ENCODE data around the gene CDHR1.
"Not testable (repeated sequence)": the region's sequence is repeated elsewhere in the genome, so short reads cannot be mapped to it uniquely, and the experiment has no call there.

CDHR1 gene

GRCh38 chr10:84194424-84195043 is at the start of gene CDHR1:
TSS of gene CDHR1 (plus strand) at chr10:84194537. CDS start at chr10:84194761, 224 bp downstream.
- FAIRE-seq (no peak), DNase-seq (ENCODE audit: insufficient read length, low spot score) (peak; percentile 54)

GRCh38 chr10:84147347-84147746 is 47.0 kb upstream of the CDHR1 start:
- peak; percentile 40 for FAIRE-seq
- DNase-seq (ENCODE audit: insufficient read length, low spot score), result no peak

GRCh38 chr10:84148006-84148597 is 46.2 kb upstream of the CDHR1 start:
- not testable (repeated sequence) for DNase-seq (ENCODE audit: insufficient read length, low spot score); FAIRE-seq

- FAIRE-seq, result peak; percentile 47
- DNase-seq (ENCODE audit: insufficient read length, low spot score), result no peak
Observed at GRCh38 chr10:84149854-84150253, 44.5 kb upstream of the CDHR1 start.

GRCh38 chr10:84152769-84153168 is 41.6 kb upstream of the CDHR1 start:
- no peak for FAIRE-seq
- no peak for DNase-seq (ENCODE audit: insufficient read length, low spot score)

GRCh38 chr10:84155521-84155920 is 38.8 kb upstream of the CDHR1 start:
- no peak for FAIRE-seq
- no peak for DNase-seq (ENCODE audit: insufficient read length, low spot score)

GRCh38 chr10:84156009-84156408 is 38.3 kb upstream of the CDHR1 start:
- DNase-seq (ENCODE audit: insufficient read length, low spot score) (no peak), FAIRE-seq (no peak)

GRCh38 chr10:84156768-84157167 is 37.6 kb upstream of the CDHR1 start:
- FAIRE-seq, result no peak
- DNase-seq (ENCODE audit: insufficient read length, low spot score), result no peak

- DNase-seq (ENCODE audit: insufficient read length, low spot score) (no peak), FAIRE-seq (no peak)
Observed at GRCh38 chr10:84158061-84158460, 36.3 kb upstream of the CDHR1 start.

GRCh38 chr10:84158550-84158949 is 35.8 kb upstream of the CDHR1 start:
- DNase-seq (ENCODE audit: insufficient read length, low spot score) (no peak), FAIRE-seq (no peak)

- FAIRE-seq, result no peak
Observed at GRCh38 chr10:84159076-84159685, 35.2 kb upstream of the CDHR1 start.

GRCh38 chr10:84160663-84161362 is 33.5 kb upstream of the CDHR1 start:
- no peak for FAIRE-seq

More at GRCh38 chr10:84159076-84159685, 35.2 kb upstream of the CDHR1 start:
- DNase-seq (ENCODE audit: insufficient read length, low spot score), result no peak

GRCh38 chr10:84163996-84164395 is 30.3 kb upstream of the CDHR1 start:
- FAIRE-seq (no peak), DNase-seq (ENCODE audit: insufficient read length, low spot score) (no peak)

More at GRCh38 chr10:84160663-84161362, 33.5 kb upstream of the CDHR1 start:
- DNase-seq (ENCODE audit: insufficient read length, low spot score), result no peak

- no peak for FAIRE-seq
- no peak for DNase-seq (ENCODE audit: insufficient read length, low spot score)
Observed at GRCh38 chr10:84164442-84164841, 29.9 kb upstream of the CDHR1 start.

GRCh38 chr10:84166620-84167288 is 27.6 kb upstream of the CDHR1 start:
- FAIRE-seq, result peak; percentile 47
- DNase-seq (ENCODE audit: insufficient read length, low spot score), result no peak

- peak; percentile 86 for FAIRE-seq
- DNase-seq (ENCODE audit: insufficient read length, low spot score), result not testable (repeated sequence)
Observed at GRCh38 chr10:84167289-84167653, 27.1 kb upstream of the CDHR1 start.

GRCh38 chr10:84168382-84168781 is 26.0 kb upstream of the CDHR1 start:
- DNase-seq (ENCODE audit: insufficient read length, low spot score); FAIRE-seq: not testable (repeated sequence)

GRCh38 chr10:84171237-84171636 is 23.1 kb upstream of the CDHR1 start:
- DNase-seq (ENCODE audit: insufficient read length, low spot score); FAIRE-seq: not testable (repeated sequence)

- peak; percentile 89 for FAIRE-seq
- DNase-seq (ENCODE audit: insufficient read length, low spot score), result not testable (repeated sequence)
Observed at GRCh38 chr10:84171700-84172466, 22.5 kb upstream of the CDHR1 start.

Measured in GM19239 (cell line).